CD14-positive monocyte (primary cell): ENCODE results near the gene APBA3. TPM values are rescaled to one million over a fixed set of nuclear protein-coding genes. Genes with fewer than 3 reads are reported as not detected.

Experiments used
- DNase-seq, 3 donors: peaks; one replicate each; pipeline ENCODE4 v3.0.0-alpha.2; 2011 to 2022
- H2AFZ ChIP-seq: 2 replicates; pipeline ENCODE4 v1.6.0; 2012; ENCODE audit warnings: mild to moderate bottlenecking, low read depth, low read length, inconsistent platforms; ENCODE audit not compliant: insufficient read depth, poor library complexity, severe bottlenecking
- H3K27ac ChIP-seq, 2 donors: 1 replicate in 1 of 2; 2 replicates in 1 of 2; pipeline ENCODE4 v1.5.1; 2012 to 2013; ENCODE audit warnings: low read length in 2 of 2, control low read depth in 1 of 2, inconsistent platforms in 1 of 2, low read depth in 1 of 2, mild to moderate bottlenecking in 1 of 2
- H3K27me3 ChIP-seq, 2 donors: one replicate each; pipeline versions ENCODE4 v1.6.0 to v1.6.1; 2011 to 2013; ENCODE audit warnings: low read length in 2 of 2; ENCODE audit not compliant: control insufficient read depth in 2 of 2, insufficient read depth in 2 of 2
- H3K36me3 ChIP-seq, 2 donors: replicated peaks in 1 of 2; 1 replicate in 1 of 2; 2 replicates in 1 of 2; pipeline versions ENCODE4 v1.5.1 to v1.6.1; 2012 to 2013; ENCODE audit warnings: low read length in 2 of 2, control low read depth in 1 of 2, inconsistent platforms in 1 of 2, mild to moderate bottlenecking in 1 of 2; ENCODE audit not compliant: insufficient read depth in 2 of 2, control insufficient read depth in 1 of 2
- H3K4me1 ChIP-seq, 2 donors: 1 replicate in 1 of 2; 2 replicates in 1 of 2; pipeline versions ENCODE4 v1.5.1 to v1.6.1; 2012 to 2013; ENCODE audit warnings: low read length in 2 of 2, control low read depth in 1 of 2, inconsistent platforms in 1 of 2, mild to moderate bottlenecking in 1 of 2, moderate library complexity in 1 of 2; ENCODE audit not compliant: insufficient read depth in 2 of 2, control insufficient read depth in 1 of 2
- H3K4me2 ChIP-seq: replicated peaks from 2 replicates; pipeline ENCODE3; 2012; ENCODE audit warnings: low read length, moderate library complexity, mild to moderate bottlenecking; ENCODE audit not compliant: poor library complexity, severe bottlenecking; ENCODE audit errors: extremely low read depth
- H3K4me3 ChIP-seq, 3 experiments: fragments of 200-600 bp in 1 of 3; sonication (generic) in 1 of 3; replicated peaks in 1 of 3; 1 replicate in 2 of 3; 2 replicates in 1 of 3; pipeline ENCODE4 v1.5.1; 2011 to 2013; ENCODE audit warnings: low read length in 3 of 3, mild to moderate bottlenecking in 3 of 3, control low read depth in 2 of 3, low read depth in 2 of 3, inconsistent platforms in 1 of 3, moderate library complexity in 1 of 3
- H3K79me2 ChIP-seq: 2 replicates; pipeline ENCODE4 v1.6.0; 2012; ENCODE audit warnings: mild to moderate bottlenecking, control low read depth, inconsistent platforms, low read length, moderate library complexity; ENCODE audit not compliant: insufficient read depth
- H3K9ac ChIP-seq: 2 replicates; pipeline ENCODE4 v1.6.0; 2017; ENCODE audit warnings: low read length, mild to moderate bottlenecking; ENCODE audit not compliant: insufficient read depth, poor library complexity, severe bottlenecking
- H3K9me3 ChIP-seq, 2 donors: replicated peaks in 1 of 2; 1 replicate in 1 of 2; 2 replicates in 1 of 2; pipeline versions ENCODE4 v1.5.1 to v1.6.1; 2012 to 2013; ENCODE audit warnings: low read length in 2 of 2, control low read depth in 1 of 2; ENCODE audit not compliant: control insufficient read depth in 1 of 2, insufficient read depth in 1 of 2
- H4K20me1 ChIP-seq: 2 replicates; pipeline ENCODE4 v1.6.0; 2012; ENCODE audit warnings: mild to moderate bottlenecking, low read length, control low read depth, moderate library complexity; ENCODE audit not compliant: insufficient read depth
- H3K27ac Mint-ChIP-seq, 7 donors: one replicate each; pipeline ENCODE4 v1.8.0; 2020; ENCODE audit warnings: mild to moderate bottlenecking in 7 of 7, mixed read lengths in 7 of 7, moderate library complexity in 6 of 7, inconsistent platforms in 2 of 7
- H3K27me3 Mint-ChIP-seq, 3 donors: one replicate each; pipeline ENCODE4 v1.8.0; 2021 to 2022; ENCODE audit warnings: low read depth in 3 of 3, mild to moderate bottlenecking in 3 of 3, mixed read lengths in 3 of 3, moderate library complexity in 3 of 3, inconsistent platforms in 1 of 3
- H3K36me3 Mint-ChIP-seq, 2 donors: one replicate each; pipeline ENCODE4 v1.8.0; 2020; ENCODE audit warnings: mixed read lengths in 2 of 2, inconsistent platforms in 1 of 2, mild to moderate bottlenecking in 1 of 2
- H3K4me1 Mint-ChIP-seq: one replicate; pipeline ENCODE4 v1.8.0; 2020; ENCODE audit warnings: mild to moderate bottlenecking, mixed read lengths
- H3K4me3 Mint-ChIP-seq, 2 donors: one replicate each; pipeline ENCODE4 v1.8.0; 2020; ENCODE audit warnings: mild to moderate bottlenecking in 2 of 2, mixed read lengths in 2 of 2, moderate library complexity in 1 of 2
- H3K9me3 Mint-ChIP-seq, 7 donors: one replicate each; pipeline ENCODE4 v1.8.0; 2020 to 2022; ENCODE audit warnings: mixed read lengths in 7 of 7, mild to moderate bottlenecking in 6 of 7, moderate library complexity in 6 of 7, inconsistent platforms in 2 of 7
- CTCF ChIP-seq: fragments of 200-600 bp; IDR thresholded peaks from one replicate; pipeline ENCODE4 v1.8.0; 2022; ENCODE audit warnings: antibody characterized with exemption, mild to moderate bottlenecking
- WGBS: methylation state at CpG from one replicate; pipeline ENCODE4 v1.1.5; 2013; ENCODE audit warnings: missing lambda C conversion rate; ENCODE audit not compliant: insufficient coverage; 5-methylcytosine and 5-hydroxymethylcytosine counted together
- intact Hi-C, 2 donors: fragments of 100-400 bp; cut with micrococcal nuclease; formaldehyde crosslinking; loops; one replicate each; pipeline versions ENCODE4 v1.15.0 to v1.15.1; 2023
- polyA plus RNA-seq, 3 donors: library from polyadenylated mRNA; depleted of rRNA in 1 of 3; unstranded in 2 of 3; stranded (reverse) in 1 of 3; fragments of 300-500 nt in 2 of 3; fragments of >200 nt in 1 of 3; fragmentation: Illumina TruSeq in 2 of 3; gene quantifications; 1 replicate in 2 of 3; 2 replicates in 1 of 3; pipeline ENCODE4 v1.2.3, GENCODE V29; 2012 to 2021

APBA3 gene
- polyA plus RNA-seq, 3 donors, result 14.5 to 23.1 (median 16.1) TPM

GRCh38 chr19:3807574-3808354 is 46.3 kb upstream of the APBA3 start:
- Mint-ChIP-seq H3K27me3 (peaks cover 6 to 21% (median 12%) of the 10 kb centered on the region in 3 donors), H3K27ac (no peak overlapping the region), H3K4me1 (peaks cover 6% of the 10 kb centered on the region), H3K9me3 (peaks cover 0 to 9% (median 3%) of the 10 kb centered on the region in 7 donors), H3K36me3 (no peaks in the 10 kb centered on the region), H3K4me3 (no peak overlapping the region)
- H3K9me3 ChIP-seq, result peaks cover 7 to 9% of the 10 kb centered on the region in 2 donors
- peaks cover 0 to 3% of the 10 kb centered on the region in 2 donors for H3K27me3 ChIP-seq
- TF ChIP-seq CTCF, result no peak
- peaks cover 8% of the 10 kb centered on the region in 2 donors for H3K4me1 ChIP-seq
- intact Hi-C loops, result no loop called here
- no peaks in the 10 kb centered on the region for H3K79me2 ChIP-seq
- no peaks in the 10 kb centered on the region for H4K20me1 ChIP-seq
- no peak for DNase-seq
- H3K4me2 ChIP-seq, result no peak overlapping the region
- no peak overlapping the region for H2AFZ ChIP-seq
- H3K9ac ChIP-seq, result no peak overlapping the region
- 97% methylated on average over 35 of the region's 35 CpGs for WGBS
- H3K4me3 ChIP-seq, result no peak overlapping the region
- no peaks in the 10 kb centered on the region for H3K36me3 ChIP-seq
- no peak overlapping the region for H3K27ac ChIP-seq

GRCh38 chr19:3807131-3807480 is 45.6 kb upstream of the APBA3 start:
- H3K4me1 Mint-ChIP-seq, result peaks cover under 1% of the 10 kb centered on the region

More at GRCh38 chr19:3807131-3807480, 45.6 kb upstream of the APBA3 start:
- peaks cover 0 to 9% (median 3%) of the 10 kb centered on the region in 7 donors for H3K9me3 Mint-ChIP-seq
- no peak for DNase-seq
- Histone ChIP-seq H3K9me3 (peaks cover 7 to 9% of the 10 kb centered on the region in 2 donors), H4K20me1 (no peaks in the 10 kb centered on the region), H3K9ac (no peak overlapping the region), H3K4me2 (no peak overlapping the region), H3K4me1 (peaks cover 1 to 2% of the 10 kb centered on the region in 2 donors), H2AFZ (no peak overlapping the region), H3K4me3 (no peak overlapping the region), H3K27ac (no peak overlapping the region), H3K36me3 (no peaks in the 10 kb centered on the region), H3K27me3 (peaks cover 0 to 9% of the 10 kb centered on the region in 2 donors), H3K79me2 (no peaks in the 10 kb centered on the region)
- no peaks in the 10 kb centered on the region for H3K36me3 Mint-ChIP-seq
- H3K27ac Mint-ChIP-seq, result no peak overlapping the region
- intact Hi-C loops, result no loop called here
- TF ChIP-seq CTCF, result no peak
- no peak overlapping the region for H3K4me3 Mint-ChIP-seq
- 93% methylated on average over 19 of the region's 19 CpGs for WGBS
- peaks cover 11 to 21% (median 19%) of the 10 kb centered on the region in 3 donors for H3K27me3 Mint-ChIP-seq
